CD4-positive, alpha-beta T cell treated with Interleukin-17A for 4 hours (primary cell): Measurements from ENCODE around the gene ZGPAT.
A peak's percentile ranks its signal among the peaks of the same experiment; 100 is the strongest.
"Not testable (repeated sequence)": the region's sequence is repeated elsewhere in the genome, so short reads cannot be mapped to it uniquely, and the experiment has no call there.

Experiments used
- DNase-seq: peaks from one replicate; pipeline ENCODE4 v3.0.0-alpha.2; 2020; ENCODE audit warnings: mixed read lengths

ZGPAT gene

GRCh38 chr20:63766695-63767426 is 59.0 kb downstream of the ZGPAT start:
- DNase-seq = no peak

- DNase-seq = no peak
These were observed 59.6 kb downstream of the ZGPAT start for GRCh38 chr20:63767456-63767855.

DNA sequence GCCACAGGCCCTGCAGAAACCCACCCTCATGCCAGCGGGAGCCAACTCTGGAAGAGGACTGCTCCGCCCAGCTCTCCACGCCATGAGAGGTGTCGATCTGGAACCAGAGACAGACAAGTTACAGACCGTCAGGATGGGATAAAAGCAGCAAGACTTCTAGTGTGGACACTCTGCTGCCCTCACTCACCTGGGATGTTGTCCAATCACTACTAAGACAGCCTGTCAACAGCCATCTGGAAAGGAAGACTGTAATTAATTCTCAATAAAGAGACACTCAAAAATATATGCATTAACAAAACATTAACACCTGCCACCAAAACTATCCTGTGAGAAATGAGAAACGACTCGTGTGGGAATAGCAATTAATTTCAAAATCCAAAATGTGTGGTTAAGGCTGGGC is 60.0 kb downstream of the ZGPAT start:
- DNase-seq = no peak

DNA sequence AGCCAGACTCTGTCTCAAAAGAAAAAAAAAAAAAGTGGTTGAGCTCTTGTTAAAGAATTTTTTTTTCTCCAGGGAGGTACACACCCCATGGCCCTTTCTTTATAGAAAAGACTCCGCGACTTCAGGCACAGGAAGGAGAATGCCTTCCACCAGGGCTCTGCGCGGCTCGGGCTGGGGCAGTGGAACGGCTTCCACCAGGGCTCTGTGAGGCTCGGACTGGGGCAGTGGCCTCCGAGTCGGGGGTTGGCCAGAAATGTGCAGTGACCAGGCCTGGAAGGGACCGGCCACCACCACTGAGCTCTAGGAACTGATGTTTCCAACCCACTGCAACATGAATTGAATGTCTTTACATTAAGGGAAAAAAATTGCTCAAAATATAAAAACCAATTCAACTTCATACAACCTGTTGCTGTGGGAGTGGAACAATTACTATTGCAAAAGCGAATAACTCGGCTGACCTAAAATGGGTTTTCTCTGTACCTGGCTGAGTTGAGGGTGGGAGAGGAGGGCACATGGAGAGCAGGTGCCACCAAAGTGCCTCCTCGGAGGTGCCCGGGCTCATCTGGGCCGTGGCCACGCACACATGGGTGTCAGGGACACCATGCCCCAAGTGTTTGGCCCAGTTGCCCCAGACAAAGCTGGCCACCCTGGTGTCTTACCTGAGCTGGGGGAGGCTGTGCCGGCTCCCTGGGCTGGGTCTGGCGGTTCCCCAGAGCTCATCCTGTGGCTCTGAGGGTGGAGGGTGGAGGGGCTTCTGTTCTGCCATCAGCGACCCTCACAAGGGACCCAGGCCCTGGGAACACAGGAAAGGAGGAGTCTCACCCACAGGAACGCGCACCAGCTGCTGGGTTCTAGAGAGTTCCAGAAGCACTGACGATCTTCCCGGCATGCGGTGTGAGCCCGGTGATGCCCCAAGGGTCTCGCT is 61.0 kb downstream of the ZGPAT start:
- DNase-seq = no peak

- no peak for DNase-seq
These were observed 62.1 kb downstream of the ZGPAT start for GRCh38 chr20:63769891-63770474.

GRCh38 chr20:63771046-63771707 is 63.3 kb downstream of the ZGPAT start:
- no peak for DNase-seq

- no peak for DNase-seq
These were observed 65.1 kb downstream of the ZGPAT start for GRCh38 chr20:63772781-63773518.

DNA sequence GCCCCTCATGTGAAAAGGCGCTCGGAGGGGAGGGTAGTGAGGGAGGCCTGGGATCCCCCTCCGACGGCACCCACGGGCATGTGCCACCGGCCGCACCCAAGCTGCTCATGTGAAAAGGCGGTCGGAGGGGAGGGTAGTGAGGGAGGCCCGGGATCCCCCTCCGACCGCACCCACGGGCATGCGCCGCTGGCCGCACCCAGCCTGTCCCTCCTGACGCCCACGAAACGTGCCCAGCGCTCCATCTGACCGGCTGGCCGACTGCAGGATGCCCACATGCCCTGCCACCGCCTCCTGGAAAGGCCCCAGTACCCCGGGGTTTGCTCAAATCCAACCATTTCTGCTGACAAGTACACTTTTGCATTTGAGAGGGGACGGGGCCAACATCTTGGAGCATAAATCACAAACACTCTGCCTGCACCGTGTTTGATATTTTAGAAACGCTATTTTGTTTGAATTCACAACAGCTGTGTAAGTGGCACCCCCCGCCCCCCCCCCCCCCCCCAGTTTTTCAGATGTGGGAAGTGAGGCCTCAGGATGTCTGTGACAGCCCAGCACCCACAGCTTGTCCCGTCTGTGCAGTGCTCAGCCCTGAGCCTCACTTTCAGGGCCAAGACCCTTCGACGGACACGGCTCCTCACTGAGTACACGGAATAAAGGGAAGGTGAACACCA is 65.9 kb downstream of the ZGPAT start:
- DNase-seq = no peak

GRCh38 chr20:63774306-63774705 is 66.5 kb downstream of the ZGPAT start:
- no peak for DNase-seq

DNA sequence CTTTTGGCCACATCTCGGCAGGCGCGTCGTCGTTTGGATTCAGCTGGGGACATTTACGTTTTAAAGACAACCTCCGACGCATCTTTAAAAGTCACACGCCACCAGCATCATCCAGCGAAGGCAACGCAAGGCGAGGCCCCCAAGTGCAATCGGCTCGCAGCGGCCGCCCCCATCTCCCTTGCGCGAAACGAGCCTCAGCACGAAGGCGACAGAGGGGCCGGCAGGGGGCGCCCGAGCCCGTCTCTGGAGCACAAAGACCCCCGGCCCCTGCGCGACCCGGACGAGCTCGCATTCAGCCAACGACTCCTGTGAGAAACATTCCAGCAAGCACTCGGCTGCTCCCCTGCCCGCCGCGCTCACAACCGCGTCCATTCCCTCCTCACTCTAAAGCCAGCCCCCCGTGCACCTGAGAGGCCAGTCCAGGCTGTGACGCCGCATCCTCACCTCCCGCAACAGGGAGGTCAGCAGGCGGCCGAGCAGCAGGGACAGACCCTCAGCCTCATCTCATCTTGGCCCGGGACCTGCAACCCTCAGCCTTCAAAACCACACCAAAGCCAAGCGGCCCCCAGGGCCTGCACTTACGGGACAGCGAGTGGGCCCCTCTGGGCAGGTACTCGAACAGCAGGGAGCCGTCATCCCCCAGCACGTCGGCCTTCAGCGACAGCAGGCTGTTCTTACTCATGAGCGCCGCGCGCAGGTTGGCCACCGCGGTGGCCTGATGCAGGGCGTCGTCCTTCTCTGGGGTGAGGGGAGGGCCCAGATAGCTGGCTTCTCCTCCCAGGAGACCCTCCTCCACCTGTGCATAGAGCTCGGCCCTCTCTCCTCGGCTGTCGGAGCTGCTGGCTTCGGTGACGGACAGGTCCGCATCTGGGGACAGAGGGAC is 67.5 kb downstream of the ZGPAT start:
- peak; percentile 62 for DNase-seq

- DNase-seq = not testable (repeated sequence)
These were observed 69.0 kb downstream of the ZGPAT start for GRCh38 chr20:63776875-63777274.

- DNase-seq = no peak
These were observed 69.8 kb downstream of the ZGPAT start for GRCh38 chr20:63777614-63778013.

- no peak for DNase-seq
These were observed 70.4 kb downstream of the ZGPAT start for GRCh38 chr20:63778034-63778752.

DNA sequence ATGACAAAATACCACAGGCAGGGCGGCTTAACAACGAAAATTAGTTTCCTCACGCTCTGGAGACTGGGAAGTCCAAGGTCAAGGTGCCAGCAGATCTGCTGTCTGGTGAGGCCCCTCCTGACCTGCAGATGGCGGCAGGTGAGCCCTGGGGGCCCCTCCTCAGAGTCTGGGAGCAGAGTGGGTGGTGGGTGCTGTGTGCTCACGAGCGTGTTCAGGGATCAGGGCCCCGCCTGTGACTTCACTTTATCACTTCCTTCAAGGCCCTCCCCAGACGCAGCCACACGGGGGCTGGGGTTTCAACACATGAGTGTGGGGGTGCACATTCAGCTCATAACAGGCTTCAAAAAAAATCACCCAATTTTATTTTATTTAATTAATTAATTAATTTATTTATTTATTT is 71.0 kb downstream of the ZGPAT start:
- DNase-seq = no peak

- no peak for DNase-seq
These were observed 73.3 kb downstream of the ZGPAT start for GRCh38 chr20:63781181-63781580.

DNA sequence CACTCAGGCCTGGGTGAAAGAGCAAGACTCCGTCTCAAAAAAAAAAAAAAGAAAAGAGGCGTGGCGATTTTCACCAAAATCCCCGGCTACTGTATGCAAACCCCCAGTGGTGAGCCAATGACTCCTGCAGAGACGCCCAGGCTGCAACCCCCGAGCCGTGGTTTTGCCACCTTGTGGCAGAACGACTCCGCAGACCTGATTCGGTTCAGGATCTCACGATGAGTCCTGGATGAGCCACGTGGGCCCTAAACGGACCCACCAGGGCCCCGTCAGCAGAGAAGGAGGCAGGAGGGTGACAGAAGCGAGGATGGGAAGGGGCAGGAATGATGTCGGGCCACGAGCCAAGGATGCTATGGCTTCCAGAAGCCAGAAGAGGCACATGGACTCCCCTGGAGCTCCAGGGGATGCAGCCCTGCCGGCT is 74.2 kb downstream of the ZGPAT start:
- DNase-seq = peak; percentile 85

DNA sequence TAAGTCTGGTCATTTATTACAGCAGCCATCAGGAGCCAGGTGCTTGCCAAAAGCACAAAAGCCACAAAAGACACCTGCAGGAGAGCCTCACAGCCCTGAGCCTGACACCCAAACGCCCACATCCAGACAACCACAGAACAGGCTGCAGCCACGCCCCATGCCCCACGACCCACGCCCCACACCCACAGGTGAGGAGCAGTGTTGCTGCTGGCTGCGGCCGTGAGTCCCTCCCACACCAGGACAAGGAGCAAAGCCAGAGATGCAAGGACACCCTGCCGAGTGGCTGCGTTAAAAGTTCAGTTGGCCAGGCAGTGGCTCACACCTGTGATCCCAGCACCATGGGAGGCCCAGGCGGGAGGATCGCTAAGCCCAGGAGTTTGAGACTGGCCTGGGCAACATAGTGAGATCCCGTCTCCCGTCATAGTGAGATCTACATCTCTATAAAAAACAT is 74.7 kb downstream of the ZGPAT start:
- peak; percentile 36 for DNase-seq

DNA sequence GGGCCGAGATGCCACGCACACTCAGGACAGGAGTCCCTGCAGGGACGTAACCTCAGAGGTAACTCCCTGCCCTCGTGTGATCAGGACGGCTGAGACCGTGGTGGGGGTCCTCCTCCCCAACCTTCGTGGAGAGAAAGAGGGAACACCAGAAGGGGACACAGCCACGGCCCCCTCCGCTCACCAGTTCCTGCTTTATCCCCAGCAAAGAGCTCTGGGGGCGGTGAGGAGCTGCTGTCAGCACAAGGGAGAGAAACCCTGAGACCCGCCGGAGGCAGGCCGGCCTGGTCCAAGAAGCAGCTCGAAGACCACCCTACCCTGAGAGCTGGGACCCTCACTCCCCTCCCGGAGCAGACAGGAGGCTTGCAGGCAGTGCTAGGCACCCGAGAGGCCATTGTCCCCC is 76.1 kb downstream of the ZGPAT start:
- no peak for DNase-seq

GRCh38 chr20:63785691-63786131 is 77.9 kb downstream of the ZGPAT start:
- DNase-seq = no peak
